Activated CD8-positive, alpha-beta T cell treated with anti-CD3 and anti-CD28 coated beads for 36 hours (primary cell): Measurements from ENCODE around the gene CTNNA3. TPM values are rescaled to one million over a fixed set of nuclear protein-coding genes. Genes with fewer than 3 reads are reported as not detected.

Experiments
- ATAC-seq: fragments of 200-7000 bp; cut with Tn5 transposase; one replicate; pipeline ENCODE4 v1.10.0; 2021; ENCODE audit warnings: mild to moderate bottlenecking, moderate library complexity
- CTCF ChIA-PET: fragments of 350-600 bp; sonication (Branson Sonifier 250); formaldehyde crosslinking; loops from one replicate; lab custom pipeline; 2021; ENCODE audit warnings: antibody characterized with exemption; lab: Charles Lee
- POLR2A ChIA-PET: fragments of 350-600 bp; sonication (Branson Sonifier 250); formaldehyde crosslinking; loops from one replicate; lab custom pipeline; 2021; ENCODE audit warnings: antibody characterized with exemption; lab: Charles Lee
- DNase-seq: peaks from one replicate; pipeline ENCODE4 v3.0.0-alpha.2; 2020
- H3K27ac Mint-ChIP-seq: one replicate; pipeline ENCODE4 v1.8.0; 2021; ENCODE audit warnings: mild to moderate bottlenecking, mixed read lengths
- H3K27me3 Mint-ChIP-seq: one replicate; pipeline ENCODE4 v1.8.0; 2021; ENCODE audit warnings: mixed read lengths
- H3K36me3 Mint-ChIP-seq: one replicate; pipeline ENCODE4 v1.8.0; 2021; ENCODE audit warnings: low read depth, mixed read lengths
- H3K4me1 Mint-ChIP-seq: one replicate; pipeline ENCODE4 v1.8.0; 2021; ENCODE audit warnings: low read depth, mixed read lengths
- H3K4me3 Mint-ChIP-seq: one replicate; pipeline ENCODE4 v1.8.0; 2021; ENCODE audit warnings: mild to moderate bottlenecking, moderate library complexity, mixed read lengths
- H3K9me3 Mint-ChIP-seq: one replicate; pipeline ENCODE4 v1.8.0; 2021; ENCODE audit warnings: mixed read lengths
- intact Hi-C: fragments of 100-400 bp; cut with micrococcal nuclease; formaldehyde crosslinking; loops from one replicate; pipeline ENCODE4 v1.10.0; 2022
- total RNA-seq, 2 experiments: library from RNA; stranded (reverse); gene quantifications; one replicate each; pipeline ENCODE4 v1.2.3, GENCODE V29; 2021
- TF ChIP-seq, protein P1 (sequence below): fragments of 200-600 bp; IDR thresholded peaks from one replicate; pipeline ENCODE4 v1.8.0; 2022; ENCODE audit warnings: antibody characterized with exemption, mild to moderate bottlenecking

Gene CTNNA3
- total RNA-seq, 2 experiments from 2014 or later = not detected

DNA sequence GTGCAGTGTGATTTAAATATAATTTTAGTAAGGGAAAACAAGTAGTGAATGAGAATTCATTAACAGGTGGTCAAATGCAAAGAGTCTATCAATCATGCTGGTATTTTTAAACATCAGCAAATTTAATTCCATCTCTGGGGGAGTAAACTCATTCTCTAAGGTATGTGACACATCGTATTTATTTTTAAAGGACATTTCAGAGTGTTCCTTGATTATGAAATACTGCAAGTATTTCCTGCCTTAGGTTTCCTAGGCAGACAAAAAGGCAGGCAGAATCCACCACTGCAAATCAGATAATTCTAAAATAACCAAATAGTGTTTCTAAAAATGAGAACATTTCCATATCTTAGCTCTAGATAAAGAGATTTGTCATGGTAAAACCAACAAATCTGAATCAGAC is 576.3 kb downstream of the CTNNA3 start:
- intact Hi-C loops = no loop called here
- Mint-ChIP-seq H3K36me3 (no peaks in the 10 kb centered on the region), H3K27ac (no peak overlapping the region), H3K9me3 (no peaks in the 10 kb centered on the region), H3K4me3 (no peak overlapping the region), H3K27me3 (no peaks in the 10 kb centered on the region), H3K4me1 (no peaks in the 10 kb centered on the region)
- DNase-seq (no peak), ATAC-seq (no peak)
- TF ChIP-seq, protein P1, sequence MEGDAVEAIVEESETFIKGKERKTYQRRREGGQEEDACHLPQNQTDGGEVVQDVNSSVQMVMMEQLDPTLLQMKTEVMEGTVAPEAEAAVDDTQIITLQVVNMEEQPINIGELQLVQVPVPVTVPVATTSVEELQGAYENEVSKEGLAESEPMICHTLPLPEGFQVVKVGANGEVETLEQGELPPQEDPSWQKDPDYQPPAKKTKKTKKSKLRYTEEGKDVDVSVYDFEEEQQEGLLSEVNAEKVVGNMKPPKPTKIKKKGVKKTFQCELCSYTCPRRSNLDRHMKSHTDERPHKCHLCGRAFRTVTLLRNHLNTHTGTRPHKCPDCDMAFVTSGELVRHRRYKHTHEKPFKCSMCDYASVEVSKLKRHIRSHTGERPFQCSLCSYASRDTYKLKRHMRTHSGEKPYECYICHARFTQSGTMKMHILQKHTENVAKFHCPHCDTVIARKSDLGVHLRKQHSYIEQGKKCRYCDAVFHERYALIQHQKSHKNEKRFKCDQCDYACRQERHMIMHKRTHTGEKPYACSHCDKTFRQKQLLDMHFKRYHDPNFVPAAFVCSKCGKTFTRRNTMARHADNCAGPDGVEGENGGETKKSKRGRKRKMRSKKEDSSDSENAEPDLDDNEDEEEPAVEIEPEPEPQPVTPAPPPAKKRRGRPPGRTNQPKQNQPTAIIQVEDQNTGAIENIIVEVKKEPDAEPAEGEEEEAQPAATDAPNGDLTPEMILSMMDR = no peak
- CTCF ChIA-PET = no interaction called here
- POLR2A ChIA-PET = no interaction called here

DNA sequence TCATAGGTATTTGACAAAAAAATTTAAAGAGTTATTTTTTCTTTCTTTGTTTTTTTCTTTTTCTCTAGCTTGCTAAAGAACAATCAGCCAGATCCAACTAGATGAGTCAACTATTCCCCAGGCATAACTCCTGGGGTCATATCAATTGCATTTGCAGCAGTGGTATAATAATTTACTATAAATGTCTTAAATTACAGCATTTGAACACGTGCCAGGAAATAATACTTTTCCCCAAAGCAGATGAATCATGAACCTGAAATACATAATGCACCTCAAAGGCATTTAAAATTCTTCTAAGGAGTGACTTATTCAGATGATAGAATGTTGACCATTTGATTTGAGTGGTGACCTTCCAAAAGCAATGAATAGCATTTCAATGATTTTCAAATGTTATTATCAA is 580.0 kb downstream of the CTNNA3 start:
- Mint-ChIP-seq H3K36me3 (no peaks in the 10 kb centered on the region), H3K27me3 (no peaks in the 10 kb centered on the region), H3K9me3 (no peaks in the 10 kb centered on the region), H3K27ac (no peak overlapping the region), H3K4me1 (no peaks in the 10 kb centered on the region), H3K4me3 (no peak overlapping the region)
- intact Hi-C loops = no loop called here
- TF ChIP-seq, protein P1 = no peak
- CTCF ChIA-PET = no interaction called here
- no peak for ATAC-seq
- POLR2A ChIA-PET = no interaction called here
- DNase-seq = no peak

DNA sequence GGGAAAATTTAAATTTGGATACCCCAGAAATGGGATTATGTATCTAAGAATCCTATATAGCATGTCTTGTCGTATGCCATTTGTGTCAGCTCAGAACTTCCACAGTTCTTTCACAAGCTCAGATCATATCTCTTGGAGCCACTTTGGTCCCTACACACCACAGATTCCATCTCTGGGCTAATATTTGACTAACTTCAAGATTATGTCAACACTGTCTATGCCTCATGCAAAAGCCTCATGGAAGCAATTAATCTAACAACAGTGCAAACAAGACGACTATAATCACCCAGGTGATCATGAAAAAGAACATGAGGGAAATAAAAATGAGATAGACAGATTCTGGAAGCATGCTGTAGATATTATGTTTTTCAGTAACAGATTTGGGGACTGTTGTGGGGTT is 581.0 kb downstream of the CTNNA3 start:
- no peaks in the 10 kb centered on the region for H3K4me1 Mint-ChIP-seq
- CTCF ChIA-PET = no interaction called here
- H3K4me3 Mint-ChIP-seq = no peak overlapping the region

DNA sequence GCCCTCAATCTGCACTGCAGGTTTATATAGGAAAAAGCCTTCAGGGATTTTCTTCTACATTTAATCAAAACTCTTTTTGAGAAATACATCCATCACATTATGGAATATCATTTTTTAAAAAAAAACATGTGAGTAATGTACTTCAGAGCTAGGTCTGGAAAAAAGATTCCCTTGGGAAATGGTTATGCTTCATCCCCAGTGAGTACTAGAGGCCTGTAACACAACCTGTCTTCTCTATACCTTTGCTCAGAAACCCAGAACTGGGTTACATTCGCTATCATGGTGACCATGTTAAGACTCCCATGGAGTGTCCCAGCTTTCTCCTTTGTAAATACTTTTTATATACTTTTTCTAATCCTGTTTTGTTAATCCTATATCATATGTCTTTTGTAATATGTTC is 583.2 kb downstream of the CTNNA3 start:
- TF ChIP-seq, protein P1 = no peak
- DNase-seq = no peak
- ATAC-seq = no peak
- CTCF ChIA-PET = no interaction called here
- Mint-ChIP-seq H3K27me3 (no peaks in the 10 kb centered on the region), H3K36me3 (no peaks in the 10 kb centered on the region), H3K4me3 (no peak overlapping the region), H3K4me1 (no peaks in the 10 kb centered on the region), H3K27ac (no peak overlapping the region), H3K9me3 (no peaks in the 10 kb centered on the region)
- POLR2A ChIA-PET = no interaction called here
- intact Hi-C loops = no loop called here

More for the DNA sequence above, 581.0 kb downstream of the CTNNA3 start:
- DNase-seq = no peak
- no peak overlapping the region for H3K27ac Mint-ChIP-seq
- ATAC-seq = no peak
- H3K9me3 Mint-ChIP-seq = no peaks in the 10 kb centered on the region
- POLR2A ChIA-PET = no interaction called here
- H3K36me3 Mint-ChIP-seq = no peaks in the 10 kb centered on the region
- intact Hi-C loops = no loop called here
- TF ChIP-seq, protein P1 = no peak
- no peaks in the 10 kb centered on the region for H3K27me3 Mint-ChIP-seq

DNA sequence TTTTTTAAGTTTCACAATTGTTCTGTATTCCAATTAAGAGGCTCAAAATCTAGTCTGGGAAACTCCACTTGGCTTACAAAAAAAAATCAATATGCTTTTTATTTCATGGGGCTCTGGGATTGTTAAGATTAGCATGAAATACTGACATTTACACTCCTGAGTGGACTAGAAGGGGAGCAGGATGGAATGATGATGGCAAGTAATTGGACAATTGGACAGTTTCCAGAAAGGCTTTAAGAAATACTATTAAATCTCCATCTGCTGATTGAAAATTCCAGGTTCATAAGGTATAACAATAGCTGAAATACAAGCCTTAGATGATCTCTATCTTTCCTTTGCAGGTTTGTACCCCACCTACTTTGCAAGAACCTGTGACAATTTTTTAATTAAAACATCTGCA is 585.7 kb downstream of the CTNNA3 start:
- intact Hi-C loops = no loop called here
- CTCF ChIA-PET = no interaction called here

More for the DNA sequence above, 585.7 kb downstream of the CTNNA3 start:
- Mint-ChIP-seq H3K27ac (no peak overlapping the region), H3K4me1 (no peaks in the 10 kb centered on the region), H3K36me3 (no peaks in the 10 kb centered on the region), H3K9me3 (no peaks in the 10 kb centered on the region), H3K27me3 (no peaks in the 10 kb centered on the region), H3K4me3 (no peak overlapping the region)
- TF ChIP-seq, protein P1 = no peak
- POLR2A ChIA-PET = no interaction called here
- ATAC-seq = no peak
- DNase-seq = no peak
